NCI-H82 treated with DMSO at 0.1 percent for 48 hours (cell line): ENCODE results near the gene NXPH1.
A peak's percentile ranks its signal among the peaks of the same experiment; 100 is the strongest.

ENCODE experiments used
- DNase-seq: peaks from one replicate; lab custom pipeline; 2025; ENCODE audit not compliant: unreplicated experiment; lab: John Stamatoyannopoulos, UW

The NXPH1 gene

GRCh38 chr7:8433477-8434289 lies at the start of gene NXPH1:
TSS of gene NXPH1 (plus strand) at chr7:8433609.
- DNase-seq = peak; percentile 67

DNA sequence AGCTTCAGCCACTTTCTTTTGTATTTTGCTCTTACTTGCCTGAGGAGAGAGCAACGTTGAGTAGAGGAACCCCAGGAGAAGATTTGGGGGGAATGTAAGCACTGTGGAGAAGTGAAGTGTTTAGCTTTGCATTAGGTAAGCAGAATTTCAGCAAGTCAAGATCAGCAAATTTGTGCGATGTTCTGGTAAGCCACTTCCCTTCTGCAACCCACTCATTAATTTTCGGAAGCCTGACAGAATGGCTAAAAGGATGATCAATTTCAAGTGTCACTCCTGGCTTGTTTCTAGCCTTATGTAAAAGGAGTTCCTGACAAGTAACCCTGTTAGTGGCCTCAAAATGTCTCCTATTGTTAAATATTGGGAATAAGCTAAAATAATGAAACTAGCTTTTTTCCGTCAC lies 48.5 kb upstream of the NXPH1 start:
- no peak for DNase-seq

DNA sequence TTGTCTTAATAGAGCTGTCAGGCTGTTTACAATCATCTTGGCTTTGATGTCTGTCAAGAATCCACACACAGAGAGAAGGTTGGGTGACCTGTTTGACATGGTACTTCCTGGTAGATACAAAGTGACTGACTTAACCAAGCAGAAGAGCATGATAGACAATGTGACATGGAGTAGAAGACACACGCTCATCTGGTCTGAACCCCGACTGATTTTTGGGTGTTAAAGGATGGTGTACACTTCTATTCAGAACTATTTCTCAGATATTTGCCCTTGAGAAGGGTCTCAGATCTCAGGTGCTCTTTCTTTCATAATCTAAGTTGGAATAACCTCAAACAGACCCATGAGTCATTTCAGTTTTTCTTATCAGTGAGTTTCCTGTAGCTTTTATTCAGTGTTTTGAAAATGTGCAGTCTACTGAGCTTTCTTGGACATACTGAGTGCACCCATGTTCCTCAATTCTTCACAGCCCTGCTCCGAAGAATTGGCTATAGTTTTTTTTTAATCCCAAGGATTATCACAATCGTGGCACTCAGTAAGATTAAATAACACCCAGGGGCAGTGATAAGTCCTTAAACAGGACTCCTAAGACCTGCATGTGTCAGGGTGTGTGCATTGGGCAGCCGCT lies 46.4 kb upstream of the NXPH1 start:
- no peak for DNase-seq

DNA sequence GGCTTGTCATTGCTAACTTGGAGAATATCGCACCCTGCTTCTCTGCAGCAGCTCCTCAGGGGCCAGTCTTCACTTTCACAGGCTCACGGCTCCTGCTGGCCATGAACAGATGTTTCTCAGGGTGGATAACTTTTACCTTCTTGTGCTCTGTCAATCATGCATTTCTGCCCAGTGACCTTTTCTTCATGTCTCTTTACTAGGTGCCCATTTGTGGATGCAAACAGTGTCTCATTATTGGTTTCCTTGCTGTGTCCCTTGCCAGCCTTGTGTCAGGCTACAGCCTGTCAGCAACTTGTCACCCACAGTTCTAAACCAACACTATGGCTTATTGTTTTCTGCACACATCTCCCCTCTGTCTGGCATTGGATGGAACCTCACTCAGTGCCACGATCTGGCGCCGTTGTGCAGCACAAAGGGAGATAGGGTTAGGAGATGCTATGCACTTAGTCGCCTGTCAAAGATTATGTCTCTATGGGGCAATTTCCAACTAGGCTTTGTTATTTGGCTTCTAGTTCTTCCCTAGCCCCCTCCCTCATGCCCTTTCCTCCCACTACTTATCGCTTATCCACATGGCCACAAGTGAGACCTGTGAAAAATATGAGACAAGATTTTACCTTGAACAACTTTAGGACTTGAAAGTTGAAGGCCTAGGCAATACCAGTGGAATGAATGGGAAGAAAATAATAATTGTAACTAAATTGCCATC lies 45.7 kb upstream of the NXPH1 start:
- DNase-seq = peak; percentile 23

- DNase-seq = no peak
Measured at GRCh38 chr7:8388257-8388625, 45.2 kb upstream of the NXPH1 start.

DNA sequence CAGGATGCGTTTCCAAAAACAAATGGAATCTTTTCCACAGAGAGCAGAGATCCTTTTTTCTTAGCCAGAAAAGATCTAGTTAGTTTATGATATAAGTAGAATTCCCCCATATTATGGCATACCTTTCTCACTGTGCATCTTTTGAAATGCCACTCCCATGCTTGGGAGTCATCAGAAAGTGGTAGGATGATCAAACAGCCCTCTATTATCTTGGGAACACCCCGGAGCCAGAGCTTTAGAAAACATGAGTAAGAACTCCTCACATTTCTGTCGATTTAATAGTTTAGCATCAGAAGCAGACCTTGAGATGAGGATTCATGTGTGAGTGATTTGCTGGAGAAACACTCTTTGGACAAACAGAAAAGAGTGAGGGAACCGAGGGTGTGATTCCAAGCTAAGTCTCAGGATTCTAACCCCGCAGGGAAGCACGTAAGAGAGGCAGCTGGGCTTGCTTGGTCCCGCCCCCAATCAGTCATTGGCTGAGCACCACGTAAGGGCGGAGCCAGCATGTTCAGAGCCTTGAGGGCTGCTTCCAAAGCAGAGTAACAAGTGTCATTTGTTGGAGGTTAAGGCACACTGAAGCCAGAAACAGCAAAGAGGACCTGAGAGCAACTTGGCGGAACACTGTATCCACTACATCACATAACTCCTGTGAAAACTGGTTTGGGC lies 43.7 kb upstream of the NXPH1 start:
- no peak for DNase-seq

DNA sequence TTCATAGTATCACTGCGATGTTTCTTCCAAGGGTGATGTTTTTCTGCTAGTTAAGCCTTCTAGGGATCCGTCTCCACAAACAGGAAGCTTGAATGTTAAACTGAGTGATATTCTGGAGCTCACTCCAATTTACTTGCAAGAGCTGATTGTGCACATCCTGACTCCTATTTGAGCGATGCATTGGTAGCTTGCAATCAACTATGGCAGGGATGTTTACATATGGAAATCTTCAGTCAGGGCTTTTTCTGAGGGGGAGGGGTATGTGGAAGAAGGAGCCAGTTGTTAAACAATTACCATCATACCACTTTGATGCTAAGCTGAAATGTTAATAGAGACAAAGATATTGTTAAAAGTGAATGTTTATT lies 43.2 kb upstream of the NXPH1 start:
- DNase-seq = no peak

DNA sequence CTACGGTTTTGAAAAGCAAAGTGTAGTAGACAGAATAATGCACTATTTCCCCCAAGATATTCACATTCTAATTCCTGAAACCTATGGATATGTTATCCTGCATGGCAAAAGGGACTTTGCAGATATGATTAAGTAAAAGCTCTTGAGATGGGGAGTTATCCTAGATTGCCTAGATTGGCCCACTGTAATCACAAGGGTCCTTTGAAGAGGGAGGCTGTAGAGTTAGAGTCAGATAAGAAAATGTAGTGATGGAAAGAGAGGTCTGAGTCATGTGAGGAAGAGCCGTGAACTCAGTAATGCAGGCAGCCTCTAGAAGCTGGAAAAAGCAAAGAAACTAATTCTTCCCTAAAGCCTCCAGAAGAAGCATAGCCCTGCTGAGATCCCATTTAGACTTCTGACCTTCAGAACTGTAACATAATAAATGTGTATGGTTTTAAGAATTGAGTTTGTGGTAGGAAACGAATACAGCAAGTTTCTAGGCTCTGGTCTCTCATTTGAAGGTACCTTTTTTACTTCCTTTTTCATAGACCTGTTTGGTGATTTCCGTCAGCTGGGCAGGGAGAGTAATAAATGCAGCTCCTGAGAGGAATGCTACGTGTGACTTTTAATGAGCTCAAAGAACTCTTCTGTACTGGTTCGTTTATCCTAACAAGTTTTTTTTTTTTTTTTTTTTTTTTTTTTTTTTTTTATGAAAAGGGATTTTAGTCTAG lies 41.9 kb upstream of the NXPH1 start:
- no peak for DNase-seq

DNA sequence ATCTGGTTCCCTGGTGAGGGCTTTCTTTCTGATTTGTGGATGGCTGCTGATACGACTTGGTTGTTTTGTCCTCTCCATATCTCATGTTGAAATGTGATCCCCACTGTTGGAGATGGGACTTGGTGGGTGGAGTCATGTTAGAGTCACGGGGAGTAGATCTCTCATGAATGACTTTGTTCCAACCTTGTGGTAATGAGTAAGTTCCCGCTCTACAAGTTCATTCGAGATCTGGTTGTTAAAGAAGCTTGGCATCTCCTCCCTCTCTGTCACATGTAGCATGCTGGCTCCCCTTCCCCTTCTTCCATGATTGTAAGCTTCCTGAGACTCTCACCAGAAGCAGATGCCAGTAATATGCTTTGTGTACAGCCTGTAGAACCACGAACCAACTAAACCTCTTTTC lies 37.1 kb upstream of the NXPH1 start:
- DNase-seq = no peak

DNA sequence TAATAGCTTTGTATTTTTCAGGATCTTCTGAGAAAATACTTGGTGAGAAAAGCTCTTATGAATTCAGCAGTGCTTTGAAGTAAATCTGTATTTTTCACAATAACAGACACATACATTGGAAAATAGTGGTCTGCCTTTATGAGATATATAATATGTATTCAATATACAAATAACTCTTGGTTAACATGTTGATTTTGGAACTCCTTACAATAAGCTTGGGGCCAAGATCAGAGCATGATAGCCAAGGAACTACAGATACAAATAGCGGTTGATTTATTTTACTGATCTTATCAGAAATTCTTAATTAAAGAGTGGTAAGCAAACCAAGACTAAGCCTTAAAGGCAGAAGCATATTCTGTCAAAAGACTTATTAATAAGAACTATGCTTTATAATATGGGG lies 24.5 kb upstream of the NXPH1 start:
- no peak for DNase-seq

DNA sequence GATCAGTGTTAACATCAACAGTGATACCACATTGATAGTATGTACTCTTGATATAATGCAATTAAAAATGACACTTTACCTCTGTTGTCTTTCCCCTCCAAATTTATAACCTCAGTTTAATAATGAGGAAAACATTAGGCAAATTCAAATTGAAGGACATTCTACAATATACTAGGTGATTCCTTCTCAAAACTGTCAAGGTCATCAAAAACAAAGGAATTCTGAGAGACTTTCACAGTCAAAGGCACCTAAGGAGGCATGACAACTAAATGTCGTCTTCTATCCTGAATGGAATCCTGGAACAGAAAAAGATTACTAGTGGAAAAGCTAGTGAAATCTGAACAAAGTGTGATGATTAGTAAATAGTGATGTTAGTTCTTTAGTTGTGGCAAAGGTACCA lies 22.3 kb upstream of the NXPH1 start:
- no peak for DNase-seq

GRCh38 chr7:8413600-8413999 lies 19.8 kb upstream of the NXPH1 start:
- no peak for DNase-seq

DNA sequence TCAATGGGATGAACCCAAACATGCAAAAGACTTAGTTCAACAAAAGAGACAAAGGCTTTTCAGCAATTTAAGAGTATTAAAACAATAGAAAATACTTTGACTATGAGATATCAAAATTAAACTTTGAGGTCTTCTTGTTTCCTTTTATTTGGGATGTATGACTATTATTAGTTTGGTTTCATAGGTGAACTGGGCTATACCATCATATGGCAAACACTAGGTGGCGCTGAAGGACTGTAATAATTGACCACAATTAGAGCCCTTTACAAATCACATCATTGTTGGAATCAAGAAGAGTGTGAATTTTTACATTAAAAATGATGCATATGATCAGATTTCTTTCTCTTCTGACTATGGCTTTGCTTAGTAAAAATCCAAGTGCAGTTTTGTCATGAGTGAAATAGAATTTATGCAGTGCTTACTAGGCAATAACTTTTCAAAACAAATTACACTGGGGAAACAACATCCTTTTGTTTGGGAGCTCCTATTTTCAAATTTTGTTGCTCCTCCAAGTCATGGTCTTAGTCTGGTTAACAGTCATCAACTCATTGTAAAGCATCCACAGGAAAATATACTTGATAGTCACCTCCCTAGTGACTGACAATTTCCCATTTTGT lies 14.7 kb upstream of the NXPH1 start:
- DNase-seq = peak; percentile 42

GRCh38 chr7:8422177-8422576 lies 11.2 kb upstream of the NXPH1 start:
- no peak for DNase-seq

DNA sequence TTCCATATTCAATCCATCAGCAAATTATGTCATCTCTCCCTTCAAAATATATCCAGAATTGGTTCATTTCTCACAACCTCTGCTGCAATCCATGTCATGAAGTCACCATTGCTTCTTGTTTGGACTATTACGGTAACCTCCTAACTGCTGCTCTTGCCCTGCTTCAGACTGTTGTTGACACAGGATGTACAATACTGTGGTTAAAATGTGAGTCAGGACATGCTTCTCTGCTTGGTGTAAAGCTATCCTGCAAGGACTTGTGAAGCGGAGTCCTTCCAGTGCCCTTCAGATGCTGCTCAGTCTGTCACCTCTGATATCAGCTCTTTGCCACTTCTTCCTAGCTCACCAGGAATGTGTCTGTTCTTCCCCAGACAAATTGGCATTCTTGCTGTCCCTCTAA lies 10.4 kb upstream of the NXPH1 start:
- DNase-seq = no peak

- DNase-seq = no peak
Measured at GRCh38 chr7:8425223-8425622, 8.2 kb upstream of the NXPH1 start.

- DNase-seq = no peak
Measured at GRCh38 chr7:8430643-8431042, 2.8 kb upstream of the NXPH1 start.

DNA sequence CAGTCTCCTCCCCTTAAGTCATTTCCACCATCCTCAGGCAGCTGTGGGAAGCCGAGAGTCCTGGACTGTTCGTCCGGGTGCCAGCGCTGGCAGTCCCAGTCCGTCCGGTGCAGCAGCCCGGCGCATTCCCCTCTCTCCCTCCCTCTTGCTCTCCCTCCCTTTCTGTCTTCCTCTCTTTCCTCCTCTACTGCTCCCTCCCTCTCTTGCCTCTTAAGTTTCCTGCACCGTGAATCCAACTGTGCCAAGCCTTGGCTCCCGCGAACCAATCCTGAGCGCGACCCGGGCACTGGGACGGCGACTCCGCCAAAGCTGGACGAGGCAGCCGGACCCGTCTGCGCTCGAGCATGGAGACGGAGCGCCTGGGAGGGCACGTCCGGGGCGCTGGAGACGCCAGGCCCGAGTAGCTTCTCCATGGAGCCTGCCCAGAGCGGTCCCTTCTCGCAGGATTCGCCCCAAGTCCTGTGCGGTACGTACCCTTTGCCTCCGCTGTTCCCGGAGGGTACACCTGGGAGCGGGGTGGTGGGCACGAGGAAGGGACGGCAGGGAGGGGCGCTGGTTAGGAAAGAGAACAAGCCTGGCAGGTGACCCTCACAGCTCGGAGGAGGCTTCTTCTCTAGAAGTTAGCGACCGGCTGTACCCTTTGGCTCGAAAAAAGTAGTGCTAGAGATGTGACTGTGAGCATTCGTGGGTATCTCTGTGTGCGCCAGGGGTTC lies 1.0 kb downstream of the NXPH1 start:
- no peak for DNase-seq

GRCh38 chr7:8435095-8435494 lies 1.7 kb downstream of the NXPH1 start:
- DNase-seq = no peak
